ENCODE measurements around the gene TMEM106C.
A peak's percentile ranks its signal among the peaks of the same experiment; 100 is the strongest.
"Not testable (repeated sequence)": the region's sequence is repeated elsewhere in the genome, so short reads cannot be mapped to it uniquely, and the experiment has no call there.

The TMEM106C gene

GRCh38 chr12:47949441-47950341, 13.7 kb upstream of the TMEM106C start:
- peak; percentile 26 for DNase-seq

GRCh38 chr12:47950856-47951468, 12.4 kb upstream of the TMEM106C start:
- no peak for DNase-seq

GRCh38 chr12:47954058-47954457, 9.3 kb upstream of the TMEM106C start:
- no peak for DNase-seq

GRCh38 chr12:47954467-47955045, 8.8 kb upstream of the TMEM106C start:
- no peak for DNase-seq

- no peak for DNase-seq
Measured at GRCh38 chr12:47955059-47955458, 8.3 kb upstream of the TMEM106C start.

GRCh38 chr12:47957671-47958070, 5.7 kb upstream of the TMEM106C start:
- DNase-seq = not testable (repeated sequence)

GRCh38 chr12:47962198-47962597, 1.2 kb upstream of the TMEM106C start:
- no peak for DNase-seq

GRCh38 chr12:47964106-47964728, 821 bp downstream of the TMEM106C start:
- DNase-seq = no peak

- DNase-seq = no peak
Measured at GRCh38 chr12:47965581-47965980, 2.2 kb downstream of the TMEM106C start.

- DNase-seq = no peak
Measured at GRCh38 chr12:47967461-47968321, 4.3 kb downstream of the TMEM106C start.

GRCh38 chr12:47969845-47970244, 6.4 kb downstream of the TMEM106C start:
- no peak for DNase-seq

- no peak for DNase-seq
Measured at GRCh38 chr12:47970843-47971242, 7.4 kb downstream of the TMEM106C start.

GRCh38 chr12:47972895-47973294, 9.5 kb downstream of the TMEM106C start:
- DNase-seq = no peak

- DNase-seq = no peak
Measured at GRCh38 chr12:47973870-47974269, 10.5 kb downstream of the TMEM106C start.

- no peak for DNase-seq
Measured at GRCh38 chr12:47975036-47975620, 11.7 kb downstream of the TMEM106C start.

- no peak for DNase-seq
Measured at GRCh38 chr12:47975816-47976215, 12.4 kb downstream of the TMEM106C start.

GRCh38 chr12:47977046-47977771, 13.8 kb downstream of the TMEM106C start:
- no peak for DNase-seq

GRCh38 chr12:47977772-47978597, 14.6 kb downstream of the TMEM106C start:
- no peak for DNase-seq

GRCh38 chr12:47978598-47978873, 15.1 kb downstream of the TMEM106C start:
- DNase-seq = no peak

GRCh38 chr12:47979166-47979565, 15.8 kb downstream of the TMEM106C start:
- no peak for DNase-seq

- DNase-seq = no peak
Measured at GRCh38 chr12:47979686-47980085, 16.3 kb downstream of the TMEM106C start.

Data from NCI-H1694 treated with DMSO at 0.1 percent for 48 hours (cell line).